GM20000 (cell line): ENCODE measurements around the gene PGAP3.
"Not testable (repeated sequence)": the region's sequence is repeated elsewhere in the genome, so short reads cannot be mapped to it uniquely, and the experiment has no call there.

Source experiments
- DNase-seq: peaks from one replicate; pipeline ENCODE4 v3.0.0; 2012; ENCODE audit warnings: low spot score
- TF ChIP-seq, protein P1 (sequence below): IDR thresholded peaks from 2 replicates; pipeline ENCODE4 v1.5.1; 2012; ENCODE audit warnings: mild to moderate bottlenecking, control low read depth; ENCODE audit errors: extremely low read depth, missing control alignments

PGAP3 gene

GRCh38 chr17:39729280-39729851 lies 41.5 kb upstream of the PGAP3 start:
- DNase-seq, result no peak
- TF ChIP-seq, protein P1, sequence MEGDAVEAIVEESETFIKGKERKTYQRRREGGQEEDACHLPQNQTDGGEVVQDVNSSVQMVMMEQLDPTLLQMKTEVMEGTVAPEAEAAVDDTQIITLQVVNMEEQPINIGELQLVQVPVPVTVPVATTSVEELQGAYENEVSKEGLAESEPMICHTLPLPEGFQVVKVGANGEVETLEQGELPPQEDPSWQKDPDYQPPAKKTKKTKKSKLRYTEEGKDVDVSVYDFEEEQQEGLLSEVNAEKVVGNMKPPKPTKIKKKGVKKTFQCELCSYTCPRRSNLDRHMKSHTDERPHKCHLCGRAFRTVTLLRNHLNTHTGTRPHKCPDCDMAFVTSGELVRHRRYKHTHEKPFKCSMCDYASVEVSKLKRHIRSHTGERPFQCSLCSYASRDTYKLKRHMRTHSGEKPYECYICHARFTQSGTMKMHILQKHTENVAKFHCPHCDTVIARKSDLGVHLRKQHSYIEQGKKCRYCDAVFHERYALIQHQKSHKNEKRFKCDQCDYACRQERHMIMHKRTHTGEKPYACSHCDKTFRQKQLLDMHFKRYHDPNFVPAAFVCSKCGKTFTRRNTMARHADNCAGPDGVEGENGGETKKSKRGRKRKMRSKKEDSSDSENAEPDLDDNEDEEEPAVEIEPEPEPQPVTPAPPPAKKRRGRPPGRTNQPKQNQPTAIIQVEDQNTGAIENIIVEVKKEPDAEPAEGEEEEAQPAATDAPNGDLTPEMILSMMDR, result no peak

DNA sequence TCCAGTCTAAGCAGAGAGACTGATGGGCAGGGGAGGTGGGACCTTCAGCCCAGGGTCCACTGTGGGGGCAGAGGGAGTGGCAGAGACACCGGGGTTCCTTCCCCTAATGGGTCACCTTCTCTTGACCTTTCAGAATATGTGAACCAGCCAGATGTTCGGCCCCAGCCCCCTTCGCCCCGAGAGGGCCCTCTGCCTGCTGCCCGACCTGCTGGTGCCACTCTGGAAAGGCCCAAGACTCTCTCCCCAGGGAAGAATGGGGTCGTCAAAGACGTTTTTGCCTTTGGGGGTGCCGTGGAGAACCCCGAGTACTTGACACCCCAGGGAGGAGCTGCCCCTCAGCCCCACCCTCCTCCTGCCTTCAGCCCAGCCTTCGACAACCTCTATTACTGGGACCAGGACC lies 39.7 kb upstream of the PGAP3 start:
- TF ChIP-seq, protein P1, result no peak
- DNase-seq, result no peak

DNA sequence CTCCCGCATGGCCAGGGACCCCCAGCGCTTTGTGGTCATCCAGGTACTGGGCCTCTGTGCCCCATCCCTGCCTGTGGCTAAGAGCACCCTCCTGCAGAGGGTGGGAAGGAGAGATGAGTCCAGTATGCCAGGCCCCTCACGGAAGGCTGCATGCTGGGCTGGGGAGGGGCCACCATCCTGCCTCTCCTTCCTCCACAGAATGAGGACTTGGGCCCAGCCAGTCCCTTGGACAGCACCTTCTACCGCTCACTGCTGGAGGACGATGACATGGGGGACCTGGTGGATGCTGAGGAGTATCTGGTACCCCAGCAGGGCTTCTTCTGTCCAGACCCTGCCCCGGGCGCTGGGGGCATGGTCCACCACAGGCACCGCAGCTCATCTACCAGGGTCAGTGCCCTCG lies 38.8 kb upstream of the PGAP3 start:
- DNase-seq, result no peak
- TF ChIP-seq, protein P1, result no peak

GRCh38 chr17:39725923-39726322 lies 38.1 kb upstream of the PGAP3 start:
- not testable (repeated sequence) for DNase-seq

DNA sequence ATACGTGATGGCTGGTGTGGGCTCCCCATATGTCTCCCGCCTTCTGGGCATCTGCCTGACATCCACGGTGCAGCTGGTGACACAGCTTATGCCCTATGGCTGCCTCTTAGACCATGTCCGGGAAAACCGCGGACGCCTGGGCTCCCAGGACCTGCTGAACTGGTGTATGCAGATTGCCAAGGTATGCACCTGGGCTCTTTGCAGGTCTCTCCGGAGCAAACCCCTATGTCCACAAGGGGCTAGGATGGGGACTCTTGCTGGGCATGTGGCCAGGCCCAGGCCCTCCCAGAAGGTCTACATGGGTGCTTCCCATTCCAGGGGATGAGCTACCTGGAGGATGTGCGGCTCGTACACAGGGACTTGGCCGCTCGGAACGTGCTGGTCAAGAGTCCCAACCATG lies 36.9 kb upstream of the PGAP3 start:
- DNase-seq, result no peak
- TF ChIP-seq, protein P1, result no peak

- no peak for DNase-seq
- TF ChIP-seq, protein P1, result no peak
Measured at GRCh38 chr17:39722965-39723848, 35.4 kb upstream of the PGAP3 start.

GRCh38 chr17:39722104-39722503 lies 34.2 kb upstream of the PGAP3 start:
- DNase-seq, result no peak
- TF ChIP-seq, protein P1, result no peak
